Measurements from ENCODE around the gene SMIM22. TPM values are rescaled to one million over a fixed set of nuclear protein-coding genes. Genes with fewer than 3 reads are reported as not detected.

Gene SMIM22
- total and polyA plus RNA-seq, 4 donors: 26.8 to 324 (median 97.0) TPM

GRCh38 chr16:4800290-4801041 is 5.3 kb downstream of the SMIM22 start:
- DNase-seq (no peak), ATAC-seq (ENCODE audit: insufficient read depth, low FRiP score) (no peak)
- TF ChIP-seq CTCF (IDR thresholded peaks at IDR 0.05; ENCODE audit: control extremely low read depth, extremely low read depth): no peak
- no peak overlapping the region for H3K9ac ChIP-seq (ENCODE audit: insufficient read depth in 1 of 2, low read length in 2 of 2)
- H3K4me1 ChIP-seq (ENCODE audit: control insufficient read depth in 5 of 5, insufficient read depth in 5 of 5, low read length in 5 of 5): peaks cover 0 to 38% (median 14%) of the 10 kb centered on the region in 5 donors
- H3K4me3 ChIP-seq: no peak overlapping the region
- no peaks in the 10 kb centered on the region for H3K27me3 ChIP-seq (ENCODE audit: control insufficient read depth in 3 of 3, insufficient read depth in 3 of 3, low read length in 2 of 3)
- H3K9me3 ChIP-seq (ENCODE audit: control insufficient read depth in 4 of 4, insufficient read depth in 3 of 4, low read length in 3 of 4): no peaks in the 10 kb centered on the region
- WGBS, 2 donors: 33 to 61% methylated on average over 17 of the region's 17 CpGs
- peak overlapping the region in 1 of 2 donors; percentile 29 for H3K27ac ChIP-seq (ENCODE audit: low read depth in 1 of 2, low read length in 1 of 2)
- peaks cover 0 to 36% (median 14%) of the 10 kb centered on the region in 4 donors for H3K36me3 ChIP-seq (ENCODE audit: control insufficient read depth in 4 of 4, insufficient read depth in 4 of 4, low read length in 4 of 4)

GRCh38 chr16:4801051-4801961 is 6.1 kb downstream of the SMIM22 start:
- Histone ChIP-seq H3K4me3 (no peak overlapping the region), H3K36me3 (ENCODE audit: control insufficient read depth in 4 of 4, insufficient read depth in 4 of 4, low read length in 4 of 4) (peaks cover 4 to 35% (median 16%) of the 10 kb centered on the region in 4 donors), H3K27ac (ENCODE audit: low read depth in 1 of 2, low read length in 1 of 2) (peak overlapping the region; percentile 86 to 90), H3K27me3 (ENCODE audit: control insufficient read depth in 3 of 3, insufficient read depth in 3 of 3, low read length in 2 of 3) (no peaks in the 10 kb centered on the region), H3K9ac (ENCODE audit: insufficient read depth in 1 of 2, low read length in 2 of 2) (peak overlapping the region; percentile 37 to 53), H3K9me3 (ENCODE audit: control insufficient read depth in 4 of 4, insufficient read depth in 3 of 4, low read length in 3 of 4) (no peaks in the 10 kb centered on the region), H3K4me1 (ENCODE audit: control insufficient read depth in 5 of 5, insufficient read depth in 5 of 5, low read length in 5 of 5) (peaks cover 0 to 38% (median 14%) of the 10 kb centered on the region in 5 donors)
- WGBS, 2 donors: 48 to 49% methylated on average over 28 to 29 of the region's 29 CpGs
- no peak for DNase-seq
- ATAC-seq (ENCODE audit: insufficient read depth, low FRiP score): no peak
- TF ChIP-seq CTCF (IDR thresholded peaks at IDR 0.05; ENCODE audit: control extremely low read depth, extremely low read depth): no peak

DNA sequence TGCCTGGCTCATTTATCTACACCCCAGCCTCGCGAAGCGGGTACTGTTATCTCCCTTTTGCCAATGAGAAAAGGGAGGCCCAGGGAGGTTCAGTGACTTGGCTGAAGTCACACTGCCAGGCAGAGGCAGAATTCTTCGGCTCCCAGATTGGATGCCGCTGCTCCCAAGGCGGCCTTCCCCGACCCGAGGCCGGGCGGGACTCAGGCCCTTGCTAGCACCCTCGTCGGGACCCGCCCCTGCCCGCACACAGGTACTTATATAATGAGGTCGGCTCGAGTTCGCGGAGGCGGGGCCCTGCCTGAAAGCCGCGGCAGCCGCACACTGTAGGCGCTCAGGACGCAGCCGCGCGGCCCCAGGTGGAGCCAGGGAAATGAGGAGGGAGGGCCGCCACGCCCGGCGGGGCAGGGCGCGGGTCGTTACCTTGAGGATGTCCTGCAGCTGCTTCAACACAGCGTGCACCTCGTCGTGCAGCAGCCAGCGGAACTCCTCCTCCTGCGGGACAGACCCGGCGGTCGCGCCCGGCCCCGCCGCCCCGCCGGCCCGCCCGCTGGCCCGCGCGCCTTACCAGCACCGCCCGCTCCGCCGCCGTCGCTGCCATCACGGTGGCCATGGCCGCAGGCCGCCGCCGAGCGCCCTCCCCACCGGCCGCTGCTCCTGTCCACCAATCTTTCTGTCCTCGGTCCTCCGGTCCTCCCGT is 6.9 kb downstream of the SMIM22 start, which contains the start of gene ROGDI:
Gene ROGDI, minus strand, starts transcription at position 672 of the 697 bp plus-strand sequence. Its CDS starts 62 bp downstream, at position 610.
- ATAC-seq (ENCODE audit: insufficient read depth, low FRiP score) (peak; percentile 38), DNase-seq (peak; percentile 63 to 76 (median 73))
- Histone ChIP-seq H3K36me3 (ENCODE audit: control insufficient read depth in 4 of 4, insufficient read depth in 4 of 4, low read length in 4 of 4) (peaks cover 5 to 36% (median 15%) of the 10 kb centered on the region in 4 donors), H3K27ac (ENCODE audit: low read depth in 1 of 2, low read length in 1 of 2) (peak within 1 kb of the TSS; percentile 86 to 90), H3K9me3 (ENCODE audit: control insufficient read depth in 4 of 4, insufficient read depth in 3 of 4, low read length in 3 of 4) (no peaks in the 10 kb centered on the region), H3K27me3 (ENCODE audit: control insufficient read depth in 3 of 3, insufficient read depth in 3 of 3, low read length in 2 of 3) (no peaks in the 10 kb centered on the region), H3K9ac (ENCODE audit: insufficient read depth in 1 of 2, low read length in 2 of 2) (peak within 1 kb of the TSS; percentile 37 to 53), H3K4me1 (ENCODE audit: control insufficient read depth in 5 of 5, insufficient read depth in 5 of 5, low read length in 5 of 5) (peaks cover 0 to 38% (median 14%) of the 10 kb centered on the region in 5 donors), H3K4me3 (peak within 1 kb of the TSS; percentile 68)
- 0 to 1% methylated on average over 41 to 70 of the region's 70 CpGs for WGBS, 2 donors
- TF ChIP-seq CTCF (IDR thresholded peaks at IDR 0.05; ENCODE audit: control extremely low read depth, extremely low read depth): no peak

Measured in lung (tissue), 12 donors.